Endothelial cell of umbilical vein (primary cell): Measurements from ENCODE around the gene SSH3. TPM values are rescaled to one million over a fixed set of nuclear protein-coding genes. Genes with fewer than 3 reads are reported as not detected.

Source experiments
- BruUV-seq: library from RNA; stranded (reverse); fragments of 400-500 nt; replicated peaks from 2 replicates; lab custom pipeline; 2021; lab: Mats Ljungman, UMichigan
- CTCF ChIA-PET: fragments of 300-600, 350-600 bp; sonication (Branson Sonifier 250); formaldehyde crosslinking; loops from one replicate; lab custom pipeline; 2021; ENCODE audit warnings: antibody characterized with exemption, inconsistent platforms; lab: Charles Lee
- POLR2A ChIA-PET: fragments of 300-600, 350-600 bp; sonication (Branson Sonifier 250); formaldehyde crosslinking; loops from one replicate; lab custom pipeline; 2021; ENCODE audit warnings: antibody characterized with exemption, inconsistent platforms; lab: Charles Lee
- DNase-seq: peaks from one replicate; pipeline ENCODE4 v3.0.0-alpha.2; 2011; ENCODE audit warnings: low read depth, low spot score
- FAIRE-seq: peaks from 2 replicates; lab custom pipeline; 2011; peaks lifted over from hg19 to GRCh38; lab: Jason Lieb, UNC
- H2AFZ ChIP-seq: 2 replicates; pipeline ENCODE4 v1.6.0; 2012; ENCODE audit warnings: low read depth, low read length, control low read depth, inconsistent platforms
- H3K27ac ChIP-seq: 2 replicates; pipeline ENCODE4 v1.5.1; 2011; ENCODE audit warnings: low read depth, mild to moderate bottlenecking, control low read depth, low read length, moderate library complexity; ENCODE audit not compliant: insufficient read depth
- H3K27me3 ChIP-seq, 2 experiments: 2 replicates each; pipeline versions ENCODE4 v1.6.0 to v1.6.1; 2011; ENCODE audit warnings: low read length in 2 of 2, mixed read lengths in 1 of 2; ENCODE audit not compliant: control insufficient read depth in 2 of 2, insufficient read depth in 2 of 2
- H3K36me3 ChIP-seq, 2 experiments: 2 replicates in 1 of 2; 3 replicates in 1 of 2; pipeline ENCODE4 v1.5.1; 2011; ENCODE audit warnings: low read length in 2 of 2, mild to moderate bottlenecking in 1 of 2, moderate library complexity in 1 of 2; ENCODE audit not compliant: control insufficient read depth in 2 of 2, insufficient read depth in 2 of 2; ENCODE audit errors: extremely low read depth in 1 of 2
- H3K4me1 ChIP-seq: 3 replicates; pipeline ENCODE4 v1.5.1; 2011; ENCODE audit warnings: mild to moderate bottlenecking, low read length; ENCODE audit not compliant: control insufficient read depth, insufficient read depth; ENCODE audit errors: extremely low read depth
- H3K4me2 ChIP-seq: 2 replicates; pipeline ENCODE4 v1.6.1; 2011; ENCODE audit warnings: low read length, control low read depth, mixed read lengths; ENCODE audit not compliant: insufficient read depth
- H3K4me3 ChIP-seq, 3 experiments: fragments of 200-600 bp in 1 of 3; sonication (generic), shearing (Covaris generic) in 1 of 3; replicated peaks in 1 of 3; 2 replicates each; pipeline ENCODE4 v1.5.1; 2011 to 2016; ENCODE audit warnings: control low read depth in 3 of 3, low read length in 3 of 3, mild to moderate bottlenecking in 2 of 3, inconsistent platforms in 1 of 3, low read depth in 1 of 3, moderate library complexity in 1 of 3; ENCODE audit not compliant: insufficient read depth in 1 of 3
- H3K79me2 ChIP-seq: 2 replicates; pipeline ENCODE4 v1.6.0; 2012; ENCODE audit warnings: low read length, inconsistent platforms; ENCODE audit not compliant: control insufficient read depth, insufficient read depth
- H3K9ac ChIP-seq: replicated peaks from 2 replicates; pipeline ENCODE3; 2011; ENCODE audit warnings: low read length, control low read depth; ENCODE audit not compliant: insufficient read depth; ENCODE audit errors: extremely low read depth
- H3K9me1 ChIP-seq: replicated peaks from 3 replicates; pipeline ENCODE4 v1.6.0; 2011; ENCODE audit warnings: mild to moderate bottlenecking, low read length; ENCODE audit not compliant: control insufficient read depth, insufficient read depth; ENCODE audit errors: extremely low read depth
- H3K9me3 ChIP-seq: replicated peaks from 2 replicates; pipeline ENCODE4 v1.5.1; 2012; ENCODE audit warnings: low read length, inconsistent platforms; ENCODE audit not compliant: control insufficient read depth, insufficient read depth
- H4K20me1 ChIP-seq: replicated peaks from 2 replicates; pipeline ENCODE3; 2011; ENCODE audit warnings: mild to moderate bottlenecking, low read length; ENCODE audit not compliant: control insufficient read depth, insufficient read depth; ENCODE audit errors: extremely low read depth
- EZH2 ChIP-seq: IDR thresholded peaks from 2 replicates; pipeline ENCODE4 v1.6.1; 2012; ENCODE audit warnings: borderline replicate concordance, low read depth, mild to moderate bottlenecking, moderate library complexity, low read length, inconsistent platforms; ENCODE audit not compliant: severe bottlenecking
- FOS ChIP-seq: IDR thresholded peaks from 2 replicates; pipeline ENCODE4 v1.6.1; 2011; ENCODE audit warnings: mild to moderate bottlenecking, low read length, moderate library complexity, borderline replicate concordance; ENCODE audit not compliant: insufficient read depth
- GATA2 ChIP-seq: IDR thresholded peaks from 2 replicates; pipeline ENCODE4 v1.7.0; 2011; ENCODE audit warnings: low read depth, mild to moderate bottlenecking, moderate library complexity, mixed read lengths, low read length; ENCODE audit not compliant: insufficient read length, insufficient read depth
- JUN ChIP-seq: IDR thresholded peaks from 2 replicates; pipeline ENCODE4 v1.6.1; 2011; ENCODE audit warnings: borderline replicate concordance, low read depth; ENCODE audit not compliant: insufficient read length, insufficient read depth
- MYC ChIP-seq: IDR thresholded peaks from one replicate; pipeline ENCODE4 v1.6.1; 2011; ENCODE audit warnings: mild to moderate bottlenecking, low read depth, low read length
- POLR2A ChIP-seq: IDR thresholded peaks from 2 replicates; pipeline ENCODE4 v1.6.1; 2012; ENCODE audit warnings: low read depth, mild to moderate bottlenecking, control low read depth, low read length
- POLR2AphosphoS5 ChIP-seq: IDR thresholded peaks from 2 replicates; pipeline ENCODE4 v1.6.1; 2012; ENCODE audit warnings: low read depth, mild to moderate bottlenecking, control low read depth, low read length, moderate library complexity; ENCODE audit not compliant: insufficient read depth
- dilution Hi-C: fragments of 300-500 bp; cut with MboI; formaldehyde crosslinking; loops from one replicate; pipeline ENCODE4 v1.15.0; 2019; ENCODE audit warnings: low sequenced_read_pairs; ENCODE audit not compliant: extremely low pct_ligation_motif_present
- intact Hi-C: fragments of 100-400 bp; cut with micrococcal nuclease; formaldehyde crosslinking; loops from one replicate; pipeline ENCODE4 v1.10.0; 2022
- polyA plus RNA-seq, 4 experiments: library from polyadenylated mRNA; depleted of rRNA in 3 of 4; stranded (reverse) in 3 of 4; unstranded in 1 of 4; fragments of >200 nt; gene quantifications; 2 replicates each; pipeline versions ENCODE4 v1.2.1 to v1.2.3, GENCODE V29; 2011 to 2012; ENCODE audit warnings: missing spikeins in 1 of 4
- total RNA-seq: library from RNA; stranded (reverse); gene quantifications from 2 replicates; pipeline ENCODE4 v1.2.3, GENCODE V29; 2021
- TF ChIP-seq, protein P1 (sequence below): IDR thresholded peaks from 2 replicates; pipeline ENCODE4 v1.6.1; 2011; ENCODE audit not compliant: insufficient read depth, insufficient read length
- TF ChIP-seq, protein P2 (sequence below), 2 donors: IDR thresholded peaks; 1 replicate in 1 of 2; 2 replicates in 1 of 2; pipeline ENCODE4 v1.5.1; 2011; ENCODE audit warnings: low read length in 2 of 2, mild to moderate bottlenecking in 2 of 2, moderate library complexity in 2 of 2, control low read depth in 1 of 2, inconsistent platforms in 1 of 2, low read depth in 1 of 2; ENCODE audit not compliant: insufficient read depth in 1 of 2; ENCODE audit errors: extremely low read depth in 1 of 2

Gene SSH3
- total and polyA plus RNA-seq, 2 donors (not counting 3 experiments of a cell fraction or from before 2014, with no cell fraction given), result 14.3 to 16.5 TPM

DNA sequence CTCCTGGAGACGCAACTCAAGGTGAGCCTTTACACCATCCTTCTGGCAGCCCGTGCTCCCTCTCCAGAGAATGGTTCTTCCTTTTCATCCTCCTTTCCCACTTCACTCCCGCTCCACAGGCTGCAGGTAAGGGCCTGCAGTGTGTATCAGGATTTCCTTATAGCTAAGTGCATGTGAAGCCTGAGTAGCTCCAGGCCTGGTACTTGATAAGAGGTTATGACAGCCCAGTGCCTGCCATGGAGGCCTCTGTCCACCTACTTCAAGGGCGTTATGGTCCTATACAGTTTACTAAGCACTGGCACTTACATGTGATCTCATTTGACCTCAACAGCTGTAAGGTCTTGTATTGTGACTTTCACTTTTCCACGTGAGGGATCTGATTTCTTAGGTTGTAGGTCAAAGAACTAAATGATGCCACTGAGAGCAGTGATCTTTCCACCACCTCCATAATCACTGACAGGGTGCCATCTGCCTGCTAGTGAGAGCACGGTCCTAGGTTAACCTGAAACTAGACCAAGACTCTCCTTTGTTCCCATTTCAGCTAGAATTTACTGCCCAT lies 18.1 kb downstream of the SSH3 start:
- Histone ChIP-seq H3K79me2 (no peaks in the 10 kb centered on the region), H3K4me3 (no peak overlapping the region), H3K4me2 (no peak overlapping the region), H3K9me1 (no peaks in the 10 kb centered on the region), H3K9ac (no peak overlapping the region), H3K27me3 (no peaks in the 10 kb centered on the region), H3K4me1 (peaks cover 6% of the 10 kb centered on the region), H3K9me3 (no peaks in the 10 kb centered on the region), H2AFZ (no peak overlapping the region), H3K36me3 (no peaks in the 10 kb centered on the region), H4K20me1 (no peaks in the 10 kb centered on the region), H3K27ac (no peak overlapping the region)
- dilution Hi-C loops, result no loop called here
- no TSS peak for BruUV-seq
- ChIA-PET POLR2A (no interaction called here), CTCF (interaction anchor here (1.0 to 9.2 kb wide), 7 partner anchors 12 to 80 kb away, joined by 3 to 83 read pairs (median 5); partner anchors contain the start of gene PPP1CA)
- FAIRE-seq, result no peak
- DNase-seq, result no peak
- TF ChIP-seq GATA2 (no peak), EZH2 (no peak), POLR2A (no peak), MYC (no peak), POLR2AphosphoS5 (no peak), FOS (no peak), JUN (no peak)
- TF ChIP-seq, protein P1, sequence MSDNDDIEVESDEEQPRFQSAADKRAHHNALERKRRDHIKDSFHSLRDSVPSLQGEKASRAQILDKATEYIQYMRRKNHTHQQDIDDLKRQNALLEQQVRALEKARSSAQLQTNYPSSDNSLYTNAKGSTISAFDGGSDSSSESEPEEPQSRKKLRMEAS, result no peak
- TF ChIP-seq, protein P2, sequence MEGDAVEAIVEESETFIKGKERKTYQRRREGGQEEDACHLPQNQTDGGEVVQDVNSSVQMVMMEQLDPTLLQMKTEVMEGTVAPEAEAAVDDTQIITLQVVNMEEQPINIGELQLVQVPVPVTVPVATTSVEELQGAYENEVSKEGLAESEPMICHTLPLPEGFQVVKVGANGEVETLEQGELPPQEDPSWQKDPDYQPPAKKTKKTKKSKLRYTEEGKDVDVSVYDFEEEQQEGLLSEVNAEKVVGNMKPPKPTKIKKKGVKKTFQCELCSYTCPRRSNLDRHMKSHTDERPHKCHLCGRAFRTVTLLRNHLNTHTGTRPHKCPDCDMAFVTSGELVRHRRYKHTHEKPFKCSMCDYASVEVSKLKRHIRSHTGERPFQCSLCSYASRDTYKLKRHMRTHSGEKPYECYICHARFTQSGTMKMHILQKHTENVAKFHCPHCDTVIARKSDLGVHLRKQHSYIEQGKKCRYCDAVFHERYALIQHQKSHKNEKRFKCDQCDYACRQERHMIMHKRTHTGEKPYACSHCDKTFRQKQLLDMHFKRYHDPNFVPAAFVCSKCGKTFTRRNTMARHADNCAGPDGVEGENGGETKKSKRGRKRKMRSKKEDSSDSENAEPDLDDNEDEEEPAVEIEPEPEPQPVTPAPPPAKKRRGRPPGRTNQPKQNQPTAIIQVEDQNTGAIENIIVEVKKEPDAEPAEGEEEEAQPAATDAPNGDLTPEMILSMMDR (IDR thresholded peaks at IDR 0.05; ENCODE audit: extremely low read depth in 1 of 2, insufficient read depth in 1 of 2, low read depth in 1 of 2, low read length in 2 of 2), result no peak
- intact Hi-C loops, result no loop called here
